Astrocyte of the spinal cord (primary cell): ENCODE measurements around the gene RDH8.

Experiments
- DNase-seq: peaks from one replicate; pipeline ENCODE4 v3.0.0; 2011; ENCODE audit warnings: low read depth, low spot score
- H3K4me3 ChIP-seq: 2 replicates; pipeline ENCODE4 v1.5.1; 2011; ENCODE audit warnings: low read depth, mild to moderate bottlenecking, low read length, moderate library complexity
- CTCF ChIP-seq: IDR thresholded peaks from 2 replicates; pipeline ENCODE4 v1.5.1; 2012; ENCODE audit warnings: low read depth, mild to moderate bottlenecking, low read length, inconsistent platforms
- in situ Hi-C: cut with HindIII; loops from 2 replicates; pipeline ENCODE4 v1.10.0; 2017; ENCODE audit warnings: low sequenced_read_pairs

Gene RDH8

GRCh38 chr19:9991425-9992191 is 21.7 kb upstream of the RDH8 start:
- in situ Hi-C loops = no loop called here
- no peak for DNase-seq
- H3K4me3 ChIP-seq = no peak overlapping the region
- no peak for TF ChIP-seq CTCF

DNA sequence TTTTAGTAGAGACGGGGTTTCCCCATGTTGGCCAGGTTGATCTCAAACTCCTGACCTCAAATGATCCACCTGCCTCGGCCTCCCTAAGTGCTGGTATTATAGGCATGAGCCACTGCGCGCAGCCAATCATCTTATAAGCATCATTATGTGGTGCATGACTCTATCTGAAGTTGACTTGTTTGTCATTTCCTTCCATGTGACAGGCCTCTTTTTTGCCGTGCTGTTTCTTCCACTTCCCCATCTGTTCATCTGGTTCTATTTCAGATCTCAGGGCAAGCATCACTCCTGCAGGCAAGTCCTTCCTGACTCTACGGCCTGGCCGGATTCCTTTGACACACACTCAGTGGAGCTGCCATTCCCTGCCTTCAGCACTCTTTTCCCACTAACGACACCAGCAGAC is 18.2 kb upstream of the RDH8 start:
- no peak for DNase-seq
- in situ Hi-C loops = no loop called here
- no peak for TF ChIP-seq CTCF

DNA sequence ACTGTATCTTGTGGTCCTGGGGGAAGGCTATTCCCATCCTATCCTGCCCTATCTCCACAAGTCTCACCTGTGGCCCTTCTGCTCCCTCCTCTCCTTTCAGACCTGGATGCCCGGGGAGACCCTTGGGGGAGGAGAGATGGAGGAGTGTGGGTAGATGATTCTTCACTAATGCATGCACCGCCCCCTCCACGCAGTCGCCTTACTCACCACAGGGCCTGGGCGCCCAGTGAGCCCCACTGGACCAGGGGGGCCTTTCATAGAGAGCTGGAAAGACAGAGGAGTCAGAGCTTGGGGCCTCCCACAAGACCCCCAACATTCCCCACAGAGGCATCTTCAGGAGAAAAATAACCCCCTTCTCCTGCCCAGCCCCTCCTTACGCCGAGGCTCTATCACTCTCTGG is 17.3 kb upstream of the RDH8 start:
- TF ChIP-seq CTCF = no peak
- no peak for DNase-seq
- H3K4me3 ChIP-seq = no peak overlapping the region
- in situ Hi-C loops = no loop called here

More for the DNA sequence above, 18.2 kb upstream of the RDH8 start:
- H3K4me3 ChIP-seq = no peak overlapping the region

- in situ Hi-C loops = no loop called here
- TF ChIP-seq CTCF = no peak
- no peak overlapping the region for H3K4me3 ChIP-seq
- no peak for DNase-seq
Measured at GRCh38 chr19:9996541-9996940, 16.7 kb upstream of the RDH8 start.

DNA sequence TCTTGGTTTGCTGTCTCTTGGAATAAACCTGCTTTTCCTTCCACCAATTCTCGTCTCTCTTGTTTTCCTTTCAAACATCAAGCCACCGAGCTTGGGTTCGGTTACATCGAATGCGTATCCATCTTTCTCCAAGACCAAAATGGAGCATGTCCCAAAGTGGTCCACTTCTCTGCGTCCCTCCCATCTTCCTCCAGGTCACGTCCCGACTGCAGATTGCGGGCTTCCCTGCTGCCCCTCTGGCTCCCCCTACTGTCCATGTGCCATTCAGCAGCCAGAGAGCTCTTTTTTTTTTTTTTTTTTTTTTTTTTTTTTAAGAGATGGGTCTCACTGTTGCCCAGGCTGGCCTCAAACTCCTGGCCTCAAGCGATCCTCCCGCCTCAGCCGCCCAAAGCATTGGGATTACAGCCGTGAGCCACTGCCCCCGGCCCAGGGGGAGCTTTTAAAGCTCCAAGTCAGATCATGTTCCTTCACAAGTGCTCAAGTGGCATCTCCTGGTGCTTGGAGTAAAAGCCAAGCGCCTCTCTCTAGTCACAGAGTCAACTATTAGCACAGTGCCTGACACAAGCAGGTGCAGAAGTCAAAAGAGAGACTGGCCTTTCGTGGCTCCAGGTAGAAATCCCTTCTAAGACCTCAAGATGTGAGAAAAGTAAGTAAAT is 13.0 kb upstream of the RDH8 start:
- TF ChIP-seq CTCF = peak; percentile 91
- DNase-seq = peak; percentile 59
- no peak overlapping the region for H3K4me3 ChIP-seq
- in situ Hi-C loops = no loop called here

- no peak for DNase-seq
- TF ChIP-seq CTCF = peak; percentile 62
Measured at GRCh38 chr19:10001899-10002298, 11.4 kb upstream of the RDH8 start.

More at GRCh38 chr19:10001899-10002298, 11.4 kb upstream of the RDH8 start:
- H3K4me3 ChIP-seq = no peak overlapping the region
- in situ Hi-C loops = no loop called here
